ENCODE measurements around the gene NPNT. TPM values are rescaled to one million over a fixed set of nuclear protein-coding genes. Genes with fewer than 3 reads are reported as not detected.

The NPNT gene
- total RNA-seq, 2 donors from 2014 or later: 30.9 to 39.1 TPM

GRCh38 chr4:105909787-105910281, 14.6 kb downstream of the NPNT start:
- peak; percentile 53 for DNase-seq
- TF ChIP-seq CTCF (IDR thresholded peaks at IDR 0.05): no peak
- intact Hi-C loops (cut with DNase I): no loop called here
- Histone ChIP-seq H3K27ac (peak overlapping the region; percentile 48), H3K4me1 (no peaks in the 10 kb centered on the region), H3K9me3 (no peaks in the 10 kb centered on the region), H3K9ac (ENCODE audit: low read depth in 2 of 2, low read length in 2 of 2) (no peak overlapping the region), H3K36me3 (no peaks in the 10 kb centered on the region), H3K4me3 (no peak overlapping the region), H3K27me3 (no peaks in the 10 kb centered on the region)

- Histone ChIP-seq H3K36me3 (no peaks in the 10 kb centered on the region), H3K4me1 (no peaks in the 10 kb centered on the region), H3K9ac (ENCODE audit: low read depth in 2 of 2, low read length in 2 of 2) (no peak overlapping the region), H3K27ac (no peak overlapping the region), H3K4me3 (no peak overlapping the region), H3K9me3 (no peaks in the 10 kb centered on the region), H3K27me3 (no peaks in the 10 kb centered on the region)
- no peak for DNase-seq
- no peak for TF ChIP-seq CTCF (IDR thresholded peaks at IDR 0.05)
- intact Hi-C loops (cut with DNase I): no loop called here
Observed at GRCh38 chr4:105911426-105911825, 16.2 kb downstream of the NPNT start.

- Histone ChIP-seq H3K27ac (no peak overlapping the region), H3K27me3 (no peaks in the 10 kb centered on the region), H3K9me3 (no peaks in the 10 kb centered on the region), H3K4me1 (no peaks in the 10 kb centered on the region), H3K9ac (ENCODE audit: low read depth in 2 of 2, low read length in 2 of 2) (no peak overlapping the region), H3K36me3 (no peaks in the 10 kb centered on the region), H3K4me3 (no peak overlapping the region)
- intact Hi-C loops (cut with DNase I): no loop called here
- DNase-seq: no peak
- no peak for TF ChIP-seq CTCF (IDR thresholded peaks at IDR 0.05)
Observed at GRCh38 chr4:105912633-105913032, 17.4 kb downstream of the NPNT start.

- Histone ChIP-seq H3K9me3 (no peaks in the 10 kb centered on the region), H3K4me1 (no peaks in the 10 kb centered on the region), H3K27me3 (no peaks in the 10 kb centered on the region), H3K4me3 (no peak overlapping the region), H3K9ac (ENCODE audit: low read depth in 2 of 2, low read length in 2 of 2) (no peak overlapping the region), H3K36me3 (no peaks in the 10 kb centered on the region), H3K27ac (no peak overlapping the region)
- intact Hi-C loops (cut with DNase I): no loop called here
- no peak for DNase-seq
- no peak for TF ChIP-seq CTCF (IDR thresholded peaks at IDR 0.05)
Observed at GRCh38 chr4:105917171-105917685, 22.0 kb downstream of the NPNT start.

- no peak for TF ChIP-seq CTCF (IDR thresholded peaks at IDR 0.05)
- no peaks in the 10 kb centered on the region for H3K4me1 ChIP-seq
- no peak for DNase-seq
- no peaks in the 10 kb centered on the region for H3K36me3 ChIP-seq
- no peak overlapping the region for H3K9ac ChIP-seq (ENCODE audit: low read depth in 2 of 2, low read length in 2 of 2)
- intact Hi-C loops (cut with DNase I): no loop called here
- H3K27ac ChIP-seq: no peak overlapping the region
- H3K4me3 ChIP-seq: no peak overlapping the region
- no peaks in the 10 kb centered on the region for H3K9me3 ChIP-seq
- no peaks in the 10 kb centered on the region for H3K27me3 ChIP-seq
Observed at GRCh38 chr4:105921301-105921700, 26.0 kb downstream of the NPNT start.
